ENCODE data around the gene RHOA. TPM values are rescaled to one million over a fixed set of nuclear protein-coding genes. Genes with fewer than 3 reads are reported as not detected.

RHOA gene
- total and polyA plus RNA-seq, 2 of the 8 experiments (the other 6 are each of a cell fraction or from before 2014, with no cell fraction given) = 176 to 397 TPM

DNA sequence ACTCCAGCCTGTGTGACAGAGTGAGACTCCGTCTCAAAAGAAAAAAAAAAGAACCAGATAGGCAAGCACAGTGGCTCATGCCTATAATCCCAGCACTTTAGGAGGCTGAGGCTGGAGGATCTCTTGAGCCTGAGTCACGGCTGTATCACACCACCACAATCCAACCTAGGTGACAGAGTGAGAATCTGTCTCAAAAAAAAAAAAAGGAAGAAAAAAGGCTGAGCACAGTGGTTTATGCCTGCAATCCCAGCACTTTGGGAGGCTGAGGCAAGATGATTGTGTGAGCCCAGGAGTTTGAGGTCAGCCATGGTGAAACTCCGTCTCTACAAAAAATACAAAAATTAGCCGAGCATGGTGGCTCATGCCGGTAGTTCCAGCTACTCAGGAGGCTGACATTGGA is 23.0 kb upstream of the RHOA start:
- TF ChIP-seq SIRT6 (IDR thresholded peaks at IDR 0.05; ENCODE audit: low read length) = no peak
- TF ChIP-seq RXRA (IDR thresholded peaks at IDR 0.05; ENCODE audit: insufficient read depth, low read depth, low read length) = no peak
- TF ChIP-seq SRF (IDR thresholded peaks at IDR 0.05; ENCODE audit: low read depth, low read length) = no peak
- no peak for TF ChIP-seq JUN (IDR thresholded peaks at IDR 0.05; ENCODE audit: low read depth, low read length)
- TF ChIP-seq NRF1 (IDR thresholded peaks at IDR 0.05; ENCODE audit: low read depth, low read length) = no peak
- TF ChIP-seq SP4 (IDR thresholded peaks at IDR 0.05; ENCODE audit: low read length) = no peak
- TF ChIP-seq CBX5 (IDR thresholded peaks at IDR 0.05; ENCODE audit: low read depth, low read length) = no peak
- H3K23ac ChIP-seq (ENCODE audit: insufficient read length) = no peak overlapping the region
- no peaks in the 10 kb centered on the region for H4K20me1 ChIP-seq (replicated peaks in 1 of 2; ENCODE audit: control insufficient read depth in 1 of 2, insufficient read depth in 2 of 2, low read length in 2 of 2)
- no peak overlapping the region for H3K27ac ChIP-seq (ENCODE audit: low read depth, low read length)
- no peak overlapping the region for H3K9ac ChIP-seq (replicated peaks in 1 of 4; ENCODE audit: extremely low read depth in 1 of 4, low read depth in 3 of 4, low read length in 3 of 4)
- H4K8ac ChIP-seq (ENCODE audit: extremely low read depth, insufficient read depth, low read length) = no peak overlapping the region
- H3K27me3 ChIP-seq (replicated peaks in 1 of 4; ENCODE audit: control insufficient read depth in 3 of 4, extremely low read depth in 1 of 4, insufficient read depth in 3 of 4, low read length in 3 of 4) = no peaks in the 10 kb centered on the region
- POLR2A ChIA-PET (ENCODE audit: partially characterized antibody) = interaction anchor here (1.1 to 1.6 kb wide), 2 partner anchors 25 to 405 kb away, joined by 3 read pairs; partner anchors contain the start of gene IMPDH2
- H3K18ac ChIP-seq (ENCODE audit: extremely low read depth, low read length) = no peak overlapping the region
- no peaks in the 10 kb centered on the region for H3K4me1 ChIP-seq (replicated peaks in 1 of 4; ENCODE audit: control insufficient read depth in 3 of 4, insufficient read depth in 4 of 4, low read length in 3 of 4)
- no peak overlapping the region for H3K14ac ChIP-seq (ENCODE audit: insufficient read length)
- no peaks in the 10 kb centered on the region for H3K9me3 ChIP-seq (ENCODE audit: insufficient read depth in 2 of 2, low read depth in 1 of 2, low read length in 1 of 2)
- H4K5ac ChIP-seq (ENCODE audit: insufficient read length, low read depth, low read length) = no peak overlapping the region
- no peak for DNase-seq (ENCODE audit: low read depth in 1 of 2, low spot score in 2 of 2)
- no peak overlapping the region for H2BK20ac ChIP-seq (ENCODE audit: low read length)
- H3K23me2 ChIP-seq (ENCODE audit: low read depth, low read length) = 0 out of 2 replicates have a peak, but pooled peaks cover 2% of the 10 kb centered on the region
- no peak overlapping the region for H4K91ac ChIP-seq (replicated peaks; ENCODE audit: insufficient read length, low read length)
- no peaks in the 10 kb centered on the region for H3K79me2 ChIP-seq (ENCODE audit: control insufficient read depth in 1 of 2, insufficient read depth in 2 of 2, low read length in 2 of 2)
- H2BK5ac ChIP-seq (ENCODE audit: low read depth, low read length) = no peak overlapping the region
- H2BK12ac ChIP-seq (ENCODE audit: low read depth, low read length) = no peak overlapping the region
- H2AK5ac ChIP-seq (ENCODE audit: low read depth, low read length) = no peak overlapping the region
- H3K79me1 ChIP-seq (ENCODE audit: low read depth, low read length) = no peaks in the 10 kb centered on the region
- CTCF ChIA-PET (ENCODE audit: partially characterized antibody) = interaction anchor here (0.8 kb wide), 1 partner anchor 9 kb away, joined by 3 read pairs; no protein-coding TSS in a partner anchor
- WGBS, 2 experiments (ENCODE audit: extremely low coverage in 1 of 2, insufficient coverage in 1 of 2, insufficient read length in 1 of 2, insufficient replicate concordance in 2 of 2, low coverage in 1 of 2, low lambda C conversion rate in 2 of 2, missing lambda C conversion rate in 1 of 2) = 94% methylated on average over 4 of the region's 5 CpGs; no CpG with 5 or more reads in 1 of the 2 experiments
- no peak overlapping the region for H2AFZ ChIP-seq (ENCODE audit: low read length)
- H3K4ac ChIP-seq (replicated peaks; ENCODE audit: insufficient read length, low read depth, low read length) = no peak overlapping the region
- H3K56ac ChIP-seq (replicated peaks; ENCODE audit: insufficient read length, low read depth, low read length) = no peak overlapping the region
- no peak for FAIRE-seq
- H2BK15ac ChIP-seq (ENCODE audit: low read length) = no peak overlapping the region
- H3K4me3 ChIP-seq (ENCODE audit: extremely low read depth in 1 of 4, insufficient read depth in 2 of 4, low read depth in 3 of 4, low read length in 4 of 4) = no peak overlapping the region
- H3K36me3 ChIP-seq (ENCODE audit: control insufficient read depth in 2 of 4, insufficient read depth in 4 of 4, low read length in 3 of 4) = no peaks in the 10 kb centered on the region
- H2BK120ac ChIP-seq (replicated peaks; ENCODE audit: low read depth, low read length) = no peak overlapping the region
- no peak overlapping the region for H3K4me2 ChIP-seq (ENCODE audit: insufficient read depth in 1 of 2, low read depth in 2 of 2, low read length in 2 of 2)
